Right atrium auricular region (tissue), 2 donors: ENCODE data around the gene ZMIZ1. TPM values are rescaled to one million over a fixed set of nuclear protein-coding genes. Genes with fewer than 3 reads are reported as not detected.

Source experiments
- DNase-seq: peaks from one replicate; pipeline ENCODE4 v3.0.0-alpha.2; 2019; ENCODE audit warnings: low spot score
- H3K27ac ChIP-seq, 2 donors: fragments of 200-600 bp; sonication (generic); 1 replicate in 1 of 2; 2 replicates in 1 of 2; pipeline ENCODE4 v1.5.1; 2016 to 2019
- H3K27me3 ChIP-seq, 2 donors: fragments of 200-600 bp; sonication (generic); one replicate each; pipeline versions ENCODE4 v1.5.1 to v1.6.0; 2017 to 2019
- H3K36me3 ChIP-seq: fragments of 200-600 bp; sonication (generic); one replicate; pipeline ENCODE4 v1.5.1; 2016
- H3K4me1 ChIP-seq, 2 donors: fragments of 200-600 bp; sonication (generic); one replicate each; pipeline versions ENCODE4 v1.5.1 to v1.6.0; 2017 to 2019
- H3K4me3 ChIP-seq, 2 donors: fragments of 200-600 bp; sonication (generic); 1 replicate in 1 of 2; 2 replicates in 1 of 2; pipeline ENCODE4 v1.5.1; 2017 to 2019; ENCODE audit warnings: mild to moderate bottlenecking in 1 of 2, moderate library complexity in 1 of 2
- H3K9me3 ChIP-seq, 2 donors: fragments of 200-600 bp; sonication (generic); one replicate each; pipeline ENCODE4 v1.5.1; 2019
- total RNA-seq, 2 donors: library from RNA; depleted of rRNA; stranded (reverse); fragments of >200 nt; gene quantifications; one replicate each; pipeline ENCODE4 v1.1.0, GENCODE V29; 2016
- TF ChIP-seq, protein P1 (sequence below), 2 donors: fragments of 200-600 bp; sonication (generic); IDR thresholded peaks; one replicate each; pipeline ENCODE4 v1.5.1; 2019; ENCODE audit warnings: antibody characterized with exemption in 2 of 2

ZMIZ1 gene
- total RNA-seq, 2 donors from 2014 or later: 59.3 to 71.0 TPM

DNA sequence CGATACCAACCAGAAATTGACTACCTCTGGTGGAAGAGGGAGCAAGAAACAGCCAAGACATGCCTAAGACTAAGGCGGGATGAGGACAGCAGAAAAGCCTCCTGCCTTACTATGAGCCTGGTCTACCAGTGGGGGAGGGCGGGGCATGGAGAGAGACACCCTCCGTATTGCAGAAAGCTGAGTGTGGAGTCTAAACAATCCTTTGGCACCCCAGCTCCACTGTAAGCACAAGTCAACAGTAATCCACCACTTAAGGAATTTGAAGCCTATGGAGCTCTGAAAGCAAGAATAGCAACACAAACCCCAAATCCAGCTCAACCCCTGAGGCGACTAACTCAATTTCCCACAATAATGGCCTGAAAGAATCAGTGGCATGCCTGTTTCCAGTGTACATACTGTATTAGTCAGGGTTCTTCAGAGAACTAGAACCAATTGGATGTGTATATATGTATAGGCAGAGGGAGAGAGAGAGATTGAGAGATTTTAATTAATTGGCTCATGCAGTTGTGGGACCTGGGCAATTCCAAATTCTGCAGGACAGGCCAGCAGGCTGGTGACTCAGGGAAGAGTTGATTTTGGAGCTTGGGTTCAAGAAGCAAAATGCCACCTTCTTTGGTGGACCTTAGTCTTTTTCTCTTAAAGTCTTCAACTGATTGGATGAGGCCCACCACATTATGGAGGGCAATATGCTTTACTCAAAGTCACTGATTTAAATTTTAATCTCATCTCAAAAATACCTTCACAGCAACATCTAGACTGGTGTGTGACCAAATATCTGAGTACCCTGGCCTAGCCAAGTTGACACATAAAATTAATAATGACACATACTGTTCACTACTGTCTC, 292.0 kb downstream of the ZMIZ1 start:
- no peak overlapping the region for H3K27ac ChIP-seq
- H3K4me3 ChIP-seq: no peak overlapping the region
- TF ChIP-seq, protein P1, sequence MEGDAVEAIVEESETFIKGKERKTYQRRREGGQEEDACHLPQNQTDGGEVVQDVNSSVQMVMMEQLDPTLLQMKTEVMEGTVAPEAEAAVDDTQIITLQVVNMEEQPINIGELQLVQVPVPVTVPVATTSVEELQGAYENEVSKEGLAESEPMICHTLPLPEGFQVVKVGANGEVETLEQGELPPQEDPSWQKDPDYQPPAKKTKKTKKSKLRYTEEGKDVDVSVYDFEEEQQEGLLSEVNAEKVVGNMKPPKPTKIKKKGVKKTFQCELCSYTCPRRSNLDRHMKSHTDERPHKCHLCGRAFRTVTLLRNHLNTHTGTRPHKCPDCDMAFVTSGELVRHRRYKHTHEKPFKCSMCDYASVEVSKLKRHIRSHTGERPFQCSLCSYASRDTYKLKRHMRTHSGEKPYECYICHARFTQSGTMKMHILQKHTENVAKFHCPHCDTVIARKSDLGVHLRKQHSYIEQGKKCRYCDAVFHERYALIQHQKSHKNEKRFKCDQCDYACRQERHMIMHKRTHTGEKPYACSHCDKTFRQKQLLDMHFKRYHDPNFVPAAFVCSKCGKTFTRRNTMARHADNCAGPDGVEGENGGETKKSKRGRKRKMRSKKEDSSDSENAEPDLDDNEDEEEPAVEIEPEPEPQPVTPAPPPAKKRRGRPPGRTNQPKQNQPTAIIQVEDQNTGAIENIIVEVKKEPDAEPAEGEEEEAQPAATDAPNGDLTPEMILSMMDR (IDR thresholded peaks at IDR 0.05): no peak
- H3K36me3 ChIP-seq: peaks cover 6% of the 10 kb centered on the region
- DNase-seq: peak; percentile 46
- H3K9me3 ChIP-seq: no peaks in the 10 kb centered on the region
- no peaks in the 10 kb centered on the region for H3K27me3 ChIP-seq
- no peaks in the 10 kb centered on the region for H3K4me1 ChIP-seq

DNA sequence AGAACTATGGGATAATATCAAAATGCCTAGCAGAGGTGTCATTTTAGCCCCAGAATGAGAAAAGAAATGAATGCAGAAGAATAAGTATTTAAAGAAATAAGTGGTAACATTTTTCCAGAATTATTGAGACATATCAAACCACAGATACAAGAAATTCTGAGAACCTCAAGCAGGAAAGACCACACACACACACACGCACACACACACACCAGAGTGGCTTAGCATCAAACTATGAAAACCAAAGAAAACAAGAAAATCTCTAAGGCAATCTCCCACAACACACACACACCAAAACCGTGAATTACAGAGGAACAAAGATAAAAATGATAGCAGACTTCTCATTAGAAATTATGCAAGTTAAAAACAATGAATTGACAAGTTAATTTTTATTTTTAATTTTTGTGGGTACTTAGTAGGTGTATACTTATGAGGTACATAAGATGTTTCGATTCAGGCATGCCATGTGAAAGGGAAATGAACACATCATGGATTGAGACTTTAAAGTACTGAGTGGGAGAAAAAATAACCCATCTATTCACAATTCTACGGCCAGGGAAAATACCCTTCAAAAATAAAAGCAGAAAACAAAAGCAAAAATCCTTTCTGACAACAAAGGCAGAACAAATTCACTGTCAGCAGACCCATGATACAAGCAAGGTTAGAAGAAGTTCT, 293.1 kb downstream of the ZMIZ1 start:
- H3K27ac ChIP-seq: no peak overlapping the region
- DNase-seq: no peak

More for the DNA sequence above, 293.1 kb downstream of the ZMIZ1 start:
- no peaks in the 10 kb centered on the region for H3K27me3 ChIP-seq
- no peaks in the 10 kb centered on the region for H3K4me1 ChIP-seq
- H3K36me3 ChIP-seq: no peaks in the 10 kb centered on the region
- no peak overlapping the region for H3K4me3 ChIP-seq
- no peaks in the 10 kb centered on the region for H3K9me3 ChIP-seq
- TF ChIP-seq, protein P1 (IDR thresholded peaks at IDR 0.05): no peak
